ENCODE measurements around the gene CST6.

The CST6 gene

GRCh38 chr11:65976216-65977176, 35.3 kb upstream of the CST6 start:
- no peak overlapping the region for H2AFZ ChIP-seq (ENCODE audit: low read length)
- no peaks in the 10 kb centered on the region for H3K79me2 ChIP-seq (ENCODE audit: insufficient read depth, low read length)
- peaks cover 47% of the 10 kb centered on the region for H3K36me3 ChIP-seq (ENCODE audit: insufficient read depth, low read length)
- TF ChIP-seq EZH2 (IDR thresholded peaks at IDR 0.05; ENCODE audit: borderline replicate concordance, low read length) = no peak
- TF ChIP-seq CTCF (IDR thresholded peaks at IDR 0.05; ENCODE audit: low read length) = no peak
- H3K4me3 ChIP-seq (ENCODE audit: low read depth, low read length, poor library complexity, severe bottlenecking) = no peak overlapping the region
- no peak overlapping the region for H3K27ac ChIP-seq (ENCODE audit: low read depth, low read length, poor library complexity, severe bottlenecking)
- no peaks in the 10 kb centered on the region for H3F3A ChIP-seq (ENCODE audit: insufficient read depth, low read length)
- no peaks in the 10 kb centered on the region for H3K27me3 ChIP-seq (ENCODE audit: insufficient read depth, low read length)
- no peaks in the 10 kb centered on the region for H3K9me2 ChIP-seq (ENCODE audit: low read depth, low read length)
- H3K9me3 ChIP-seq (ENCODE audit: low read length) = no peaks in the 10 kb centered on the region
- no peaks in the 10 kb centered on the region for H3K4me1 ChIP-seq (ENCODE audit: insufficient read depth, low read length, severe bottlenecking)
- H3K4me2 ChIP-seq (ENCODE audit: low read length) = no peak overlapping the region
- H4K20me1 ChIP-seq (ENCODE audit: insufficient read depth, low read length) = no peaks in the 10 kb centered on the region
- H3K9ac ChIP-seq (ENCODE audit: low read length) = no peak overlapping the region

DNA sequence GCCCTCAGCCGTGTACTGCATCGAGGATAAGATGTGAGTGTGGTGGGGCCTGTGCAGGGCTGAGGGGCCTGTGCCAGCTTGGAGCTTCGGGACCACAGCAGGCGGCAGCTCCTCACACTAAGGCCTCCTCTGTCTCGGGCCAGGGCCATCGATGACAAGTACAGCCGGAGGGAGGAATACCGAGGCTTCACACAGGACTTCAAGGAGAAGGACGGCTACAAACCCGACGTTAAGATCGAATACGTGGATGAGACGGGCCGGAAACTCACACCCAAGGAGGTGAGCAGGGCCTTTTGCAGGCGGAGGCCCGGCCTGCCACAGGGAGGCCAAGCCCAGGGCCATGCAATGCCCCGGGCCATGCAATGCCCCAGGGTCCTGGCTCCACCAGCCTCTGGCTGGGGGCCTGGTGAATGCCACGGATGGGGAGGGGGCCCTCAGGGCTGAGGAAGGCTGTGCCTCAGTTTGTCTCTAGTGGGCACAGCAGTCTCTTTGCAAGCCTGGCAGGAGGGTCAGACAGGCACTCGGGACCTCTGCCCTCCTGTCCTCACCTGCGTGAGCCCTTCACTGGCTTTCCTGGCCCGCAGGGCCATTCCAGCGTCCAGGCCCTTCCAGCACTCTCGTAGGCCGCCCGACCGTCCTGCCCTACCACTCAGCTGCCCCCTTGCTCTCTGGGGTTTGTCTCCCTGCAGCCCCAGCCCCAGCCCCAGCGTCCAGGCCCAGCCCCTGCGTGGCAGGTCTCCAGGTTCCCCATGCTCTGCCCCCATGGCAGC, 34.0 kb upstream of the CST6 start:
- Histone ChIP-seq H3K79me2 (ENCODE audit: insufficient read depth, low read length) (no peaks in the 10 kb centered on the region), H3K4me1 (ENCODE audit: insufficient read depth, low read length, severe bottlenecking) (no peaks in the 10 kb centered on the region), H4K20me1 (ENCODE audit: insufficient read depth, low read length) (no peaks in the 10 kb centered on the region), H2AFZ (ENCODE audit: low read length) (no peak overlapping the region), H3K4me3 (ENCODE audit: low read depth, low read length, poor library complexity, severe bottlenecking) (no peak overlapping the region), H3K9me3 (ENCODE audit: low read length) (no peaks in the 10 kb centered on the region), H3K4me2 (ENCODE audit: low read length) (no peak overlapping the region), H3F3A (ENCODE audit: insufficient read depth, low read length) (no peaks in the 10 kb centered on the region), H3K27ac (ENCODE audit: low read depth, low read length, poor library complexity, severe bottlenecking) (no peak overlapping the region), H3K9ac (ENCODE audit: low read length) (no peak overlapping the region), H3K36me3 (ENCODE audit: insufficient read depth, low read length) (peaks cover 42% of the 10 kb centered on the region), H3K9me2 (ENCODE audit: low read depth, low read length) (no peaks in the 10 kb centered on the region), H3K27me3 (ENCODE audit: insufficient read depth, low read length) (no peaks in the 10 kb centered on the region)
- no peak for TF ChIP-seq CTCF (IDR thresholded peaks at IDR 0.05; ENCODE audit: low read length)
- no peak for TF ChIP-seq EZH2 (IDR thresholded peaks at IDR 0.05; ENCODE audit: borderline replicate concordance, low read length)

DNA sequence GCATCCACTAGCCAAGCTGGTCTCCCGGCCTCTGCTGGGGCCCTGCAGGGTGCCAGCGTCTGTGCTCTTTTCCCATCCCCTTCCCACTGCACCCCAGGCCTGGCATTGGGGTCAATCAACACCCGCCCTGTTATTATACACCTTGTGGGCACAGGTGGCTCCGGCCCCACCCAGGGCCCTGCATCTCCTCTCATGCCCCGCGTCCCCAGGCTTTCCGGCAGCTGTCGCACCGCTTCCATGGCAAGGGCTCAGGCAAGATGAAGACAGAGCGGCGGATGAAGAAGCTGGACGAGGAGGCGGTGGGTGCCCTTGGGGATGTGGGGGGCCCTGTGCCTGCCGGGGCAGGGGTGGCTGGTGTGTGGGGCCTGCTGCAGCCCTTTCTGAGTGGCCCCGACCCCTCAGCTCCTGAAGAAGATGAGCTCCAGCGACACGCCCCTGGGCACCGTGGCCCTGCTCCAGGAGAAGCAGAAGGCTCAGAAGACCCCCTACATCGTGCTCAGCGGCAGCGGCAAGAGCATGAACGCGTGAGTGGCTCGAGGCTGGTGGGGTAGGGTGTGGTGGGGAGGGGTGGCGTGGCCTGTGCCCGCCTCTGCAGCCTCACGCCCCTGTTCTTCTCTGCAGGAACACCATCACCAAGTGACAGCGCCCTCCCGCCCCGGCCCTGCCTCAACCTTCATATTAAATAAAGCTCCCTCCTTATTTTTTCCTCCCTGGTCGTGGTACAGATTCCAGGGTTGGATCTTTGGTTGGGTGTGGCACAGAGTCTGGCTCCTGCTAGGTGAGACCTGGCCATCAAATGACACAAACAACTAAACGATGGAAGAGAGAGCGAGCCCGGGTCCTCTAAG, 33.2 kb upstream of the CST6 start:
- Histone ChIP-seq H3F3A (ENCODE audit: insufficient read depth, low read length) (no peaks in the 10 kb centered on the region), H3K4me3 (ENCODE audit: low read depth, low read length, poor library complexity, severe bottlenecking) (no peak overlapping the region), H3K4me1 (ENCODE audit: insufficient read depth, low read length, severe bottlenecking) (no peaks in the 10 kb centered on the region), H3K27me3 (ENCODE audit: insufficient read depth, low read length) (no peaks in the 10 kb centered on the region), H4K20me1 (ENCODE audit: insufficient read depth, low read length) (no peaks in the 10 kb centered on the region), H3K27ac (ENCODE audit: low read depth, low read length, poor library complexity, severe bottlenecking) (no peak overlapping the region), H3K9ac (ENCODE audit: low read length) (no peak overlapping the region), H3K4me2 (ENCODE audit: low read length) (no peak overlapping the region), H3K9me2 (ENCODE audit: low read depth, low read length) (no peaks in the 10 kb centered on the region), H3K36me3 (ENCODE audit: insufficient read depth, low read length) (peaks cover 36% of the 10 kb centered on the region), H3K9me3 (ENCODE audit: low read length) (no peaks in the 10 kb centered on the region), H3K79me2 (ENCODE audit: insufficient read depth, low read length) (no peaks in the 10 kb centered on the region), H2AFZ (ENCODE audit: low read length) (no peak overlapping the region)
- TF ChIP-seq CTCF (IDR thresholded peaks at IDR 0.05; ENCODE audit: low read length) = no peak
- no peak for TF ChIP-seq EZH2 (IDR thresholded peaks at IDR 0.05; ENCODE audit: borderline replicate concordance, low read length)

Measured in OCI-LY1 (cell line).